Keratinocyte (primary cell): ENCODE data around the gene PAX2. TPM values are rescaled to one million over a fixed set of nuclear protein-coding genes. Genes with fewer than 3 reads are reported as not detected.

Experiments used
- DNase-seq: peaks from one replicate; pipeline ENCODE4 v3.0.0-alpha.2; 2011; ENCODE audit warnings: low read depth, missing footprints, low spot score
- FAIRE-seq: peaks from 2 replicates; lab custom pipeline; 2011; peaks lifted over from hg19 to GRCh38; lab: Jason Lieb, UNC
- H2AFZ ChIP-seq: 2 replicates; pipeline ENCODE4 v1.6.0; 2012; ENCODE audit warnings: low read length, control low read depth, inconsistent platforms; ENCODE audit not compliant: control insufficient read depth
- H3K27ac ChIP-seq: 2 replicates; pipeline ENCODE4 v1.5.1; 2011; ENCODE audit warnings: low read length; ENCODE audit not compliant: control insufficient read depth, insufficient read depth
- H3K27me3 ChIP-seq: 3 replicates; pipeline ENCODE4 v1.6.0; 2011; ENCODE audit warnings: low read length; ENCODE audit not compliant: control insufficient read depth, insufficient read depth; ENCODE audit errors: extremely low read depth
- H3K36me3 ChIP-seq, 2 experiments: 2 replicates in 1 of 2; 3 replicates in 1 of 2; pipeline ENCODE4 v1.5.1; 2011; ENCODE audit warnings: low read length in 2 of 2, mild to moderate bottlenecking in 1 of 2; ENCODE audit not compliant: control insufficient read depth in 2 of 2, insufficient read depth in 2 of 2; ENCODE audit errors: extremely low read depth in 1 of 2
- H3K4me1 ChIP-seq: 3 replicates; pipeline ENCODE4 v1.5.1; 2011; ENCODE audit warnings: low read length; ENCODE audit not compliant: control insufficient read depth, insufficient read depth; ENCODE audit errors: extremely low read depth
- H3K4me2 ChIP-seq: 3 replicates; pipeline ENCODE4 v1.6.0; 2011; ENCODE audit warnings: low read depth, low read length; ENCODE audit not compliant: control insufficient read depth, insufficient read depth; ENCODE audit errors: extremely low read depth
- H3K4me3 ChIP-seq, 3 experiments: fragments of 200-600 bp in 1 of 3; sonication (generic) in 1 of 3; 2 replicates in 2 of 3; 3 replicates in 1 of 3; pipeline ENCODE4 v1.5.1; 2011 to 2016; ENCODE audit warnings: low read length in 3 of 3, mild to moderate bottlenecking in 3 of 3, control low read depth in 2 of 3, inconsistent platforms in 1 of 3, low read depth in 1 of 3, mixed read lengths in 1 of 3, mixed run types in 1 of 3, moderate library complexity in 1 of 3; ENCODE audit not compliant: control insufficient read depth in 2 of 3, insufficient read depth in 2 of 3; ENCODE audit errors: extremely low read depth in 1 of 3
- H3K79me2 ChIP-seq: 2 replicates; pipeline ENCODE4 v1.6.0; 2012; ENCODE audit warnings: low read length; ENCODE audit not compliant: control insufficient read depth, insufficient read depth
- H3K9ac ChIP-seq: 3 replicates; pipeline ENCODE4 v1.6.0; 2011; ENCODE audit warnings: low read length; ENCODE audit not compliant: control insufficient read depth, insufficient read depth; ENCODE audit errors: extremely low read depth
- H3K9me1 ChIP-seq: 3 replicates; pipeline ENCODE4 v1.6.0; 2011; ENCODE audit warnings: low read length; ENCODE audit not compliant: control insufficient read depth, insufficient read depth; ENCODE audit errors: extremely low read depth
- H3K9me3 ChIP-seq: 2 replicates; pipeline ENCODE4 v1.5.1; 2012; ENCODE audit warnings: low read depth, low read length; ENCODE audit not compliant: control insufficient read depth
- H4K20me1 ChIP-seq: 3 replicates; pipeline ENCODE4 v1.6.0; 2011; ENCODE audit warnings: low read length; ENCODE audit not compliant: control insufficient read depth, insufficient read depth; ENCODE audit errors: extremely low read depth
- EZH2 ChIP-seq: IDR thresholded peaks from one replicate; pipeline ENCODE4 v1.6.1; 2012; ENCODE audit warnings: inconsistent platforms, mild to moderate bottlenecking, low read length, moderate library complexity
- dilution Hi-C: fragments of 300-500 bp; cut with MboI; formaldehyde crosslinking; loops from one replicate; pipeline ENCODE4 v1.7.0; 2020; ENCODE audit warnings: low sequenced_read_pairs; ENCODE audit not compliant: extremely low pct_ligation_motif_present
- polyA plus RNA-seq, 5 experiments: library from polyadenylated mRNA; depleted of rRNA in 3 of 5; stranded (reverse) in 3 of 5; stranded (forward) in 1 of 5; unstranded in 1 of 5; fragments of >200 nt; gene quantifications; 1 replicate in 1 of 5; 2 replicates in 3 of 5; 3 replicates in 1 of 5; pipeline versions ENCODE4 v1.2.1 to v1.2.3, GENCODE V29; 2011 to 2012; ENCODE audit warnings: missing spikeins in 2 of 5, low read depth in 1 of 5, low replicate concordance in 1 of 5
- TF ChIP-seq, protein P1 (sequence below), 3 experiments: IDR thresholded peaks in 1 of 3; conservative IDR thresholded peaks in 1 of 3; optimal IDR thresholded peaks in 1 of 3; 2 replicates in 2 of 3; 3 replicates in 1 of 3; pipeline versions ENCODE3 to v1.5.1; 2011; ENCODE audit warnings: low read length in 3 of 3, mild to moderate bottlenecking in 3 of 3, moderate library complexity in 2 of 3, control low read depth in 1 of 3, inconsistent platforms in 1 of 3; ENCODE audit not compliant: insufficient read depth in 2 of 3; ENCODE audit errors: extremely low read depth in 1 of 3

PAX2 gene
- polyA plus RNA-seq, 1 donor (not counting 4 experiments of a cell fraction or from before 2014, with no cell fraction given), result not detected

DNA sequence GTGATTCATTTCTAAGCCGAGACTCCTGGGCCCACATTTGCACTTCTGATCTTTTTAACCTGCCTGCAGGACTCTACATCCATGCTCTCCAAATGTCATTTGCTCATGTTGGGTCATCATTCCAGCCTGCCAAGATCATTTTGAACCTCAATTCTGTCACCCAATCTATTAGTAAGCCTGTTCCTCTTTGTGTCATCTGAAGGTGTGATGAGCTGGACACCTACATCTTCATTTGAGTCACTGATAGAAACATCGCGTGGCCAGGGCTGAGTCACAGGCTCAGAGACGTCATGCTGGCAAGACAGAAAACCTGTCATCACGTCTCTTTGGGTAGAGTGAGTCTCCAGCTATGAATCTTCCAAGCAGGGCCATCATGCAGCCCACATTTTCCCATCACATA is 102.1 kb downstream of the PAX2 start:
- no peaks in the 10 kb centered on the region for H3K9me3 ChIP-seq
- no peaks in the 10 kb centered on the region for H4K20me1 ChIP-seq
- no peak for FAIRE-seq
- H3K36me3 ChIP-seq, result no peaks in the 10 kb centered on the region
- H3K4me3 ChIP-seq, result no peak overlapping the region
- no peak overlapping the region for H3K27ac ChIP-seq
- H3K9ac ChIP-seq, result no peak overlapping the region
- peaks cover 11% of the 10 kb centered on the region for H3K27me3 ChIP-seq
- no peak for TF ChIP-seq EZH2
- TF ChIP-seq, protein P1, sequence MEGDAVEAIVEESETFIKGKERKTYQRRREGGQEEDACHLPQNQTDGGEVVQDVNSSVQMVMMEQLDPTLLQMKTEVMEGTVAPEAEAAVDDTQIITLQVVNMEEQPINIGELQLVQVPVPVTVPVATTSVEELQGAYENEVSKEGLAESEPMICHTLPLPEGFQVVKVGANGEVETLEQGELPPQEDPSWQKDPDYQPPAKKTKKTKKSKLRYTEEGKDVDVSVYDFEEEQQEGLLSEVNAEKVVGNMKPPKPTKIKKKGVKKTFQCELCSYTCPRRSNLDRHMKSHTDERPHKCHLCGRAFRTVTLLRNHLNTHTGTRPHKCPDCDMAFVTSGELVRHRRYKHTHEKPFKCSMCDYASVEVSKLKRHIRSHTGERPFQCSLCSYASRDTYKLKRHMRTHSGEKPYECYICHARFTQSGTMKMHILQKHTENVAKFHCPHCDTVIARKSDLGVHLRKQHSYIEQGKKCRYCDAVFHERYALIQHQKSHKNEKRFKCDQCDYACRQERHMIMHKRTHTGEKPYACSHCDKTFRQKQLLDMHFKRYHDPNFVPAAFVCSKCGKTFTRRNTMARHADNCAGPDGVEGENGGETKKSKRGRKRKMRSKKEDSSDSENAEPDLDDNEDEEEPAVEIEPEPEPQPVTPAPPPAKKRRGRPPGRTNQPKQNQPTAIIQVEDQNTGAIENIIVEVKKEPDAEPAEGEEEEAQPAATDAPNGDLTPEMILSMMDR (optimal IDR thresholded peaks at IDR 0.05 in 1 of 3, IDR thresholded peaks at IDR 0.05 in 1 of 3, conservative IDR thresholded peaks at IDR 0.05 in 1 of 3; ENCODE audit: extremely low read depth in 1 of 3, insufficient read depth in 2 of 3, low read length in 3 of 3), result no peak
- peak; percentile 15 for DNase-seq
- no peak overlapping the region for H3K4me2 ChIP-seq
- H2AFZ ChIP-seq, result no peak overlapping the region
- no peaks in the 10 kb centered on the region for H3K9me1 ChIP-seq
- dilution Hi-C loops, result no loop called here
- H3K4me1 ChIP-seq, result no peaks in the 10 kb centered on the region
- no peaks in the 10 kb centered on the region for H3K79me2 ChIP-seq

DNA sequence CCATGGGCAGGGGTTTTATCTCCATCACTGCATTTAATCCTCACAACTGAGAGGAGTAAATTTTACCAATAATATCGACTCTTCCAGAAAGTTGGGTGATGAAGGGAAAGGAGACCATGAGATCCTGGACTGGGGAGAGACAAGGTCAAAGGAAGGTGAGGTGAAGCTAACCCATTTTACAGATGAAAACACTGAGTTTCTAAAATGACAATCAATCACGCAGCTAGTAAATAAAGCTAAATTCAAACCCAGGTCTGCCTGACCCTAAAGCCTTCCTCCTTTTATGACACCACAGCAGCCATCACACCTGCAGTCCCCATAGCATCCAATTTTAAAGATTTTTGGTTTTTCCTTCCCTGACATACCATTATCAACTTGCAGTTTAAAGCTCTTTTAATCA is 103.4 kb downstream of the PAX2 start:
- TF ChIP-seq, protein P1 (optimal IDR thresholded peaks at IDR 0.05 in 1 of 3, IDR thresholded peaks at IDR 0.05 in 1 of 3, conservative IDR thresholded peaks at IDR 0.05 in 1 of 3; ENCODE audit: extremely low read depth in 1 of 3, insufficient read depth in 2 of 3, low read length in 3 of 3), result no peak
- no peak for TF ChIP-seq EZH2
- Histone ChIP-seq H2AFZ (no peak overlapping the region), H3K27me3 (peaks cover 13% of the 10 kb centered on the region), H4K20me1 (no peaks in the 10 kb centered on the region), H3K79me2 (no peaks in the 10 kb centered on the region), H3K4me1 (no peaks in the 10 kb centered on the region), H3K27ac (no peak overlapping the region), H3K36me3 (no peaks in the 10 kb centered on the region), H3K4me2 (no peak overlapping the region), H3K9me1 (no peaks in the 10 kb centered on the region), H3K4me3 (no peak overlapping the region), H3K9ac (no peak overlapping the region), H3K9me3 (no peaks in the 10 kb centered on the region)
- FAIRE-seq (no peak), DNase-seq (no peak)
- dilution Hi-C loops, result no loop called here
